ENCODE measurements around the gene THRAP3. TPM values are rescaled to one million over a fixed set of nuclear protein-coding genes. Genes with fewer than 3 reads are reported as not detected.

The THRAP3 gene
- polyA plus RNA-seq, 1 of the 3 experiments (the other 2 are of a cell fraction), result 33.7 TPM

DNA sequence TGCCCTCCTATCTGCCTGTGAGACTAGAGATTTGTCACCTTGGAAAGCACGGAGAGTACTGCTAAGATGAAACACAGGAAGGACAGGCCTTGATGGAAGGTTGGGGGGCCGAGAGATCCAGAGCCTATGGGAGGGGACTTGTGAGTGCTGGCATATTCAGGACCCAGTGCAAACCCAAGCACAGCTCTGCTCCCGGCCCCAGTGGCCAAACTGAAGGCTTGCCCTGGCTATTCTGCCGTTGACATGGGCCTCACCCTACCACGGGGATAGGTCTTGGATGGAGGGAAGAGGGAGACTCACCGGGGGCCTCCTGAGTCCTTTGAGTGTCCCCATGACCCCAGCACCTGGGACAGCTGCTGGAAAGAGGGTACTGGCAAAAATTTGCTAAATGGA lies 103.8 kb downstream of the THRAP3 start:
- POLR2A ChIA-PET, result no interaction called here
- H3K79me2 ChIP-seq (ENCODE audit: insufficient read depth), result peaks cover 2% of the 10 kb centered on the region; the same call in 1 of the 2 replicates
- WGBS (ENCODE audit: low lambda C conversion rate), result 100% methylated on average over 6 of the region's 6 CpGs

More for the DNA sequence above, 103.8 kb downstream of the THRAP3 start:
- H3K4me3 ChIP-seq (ENCODE audit: low read depth in 2 of 2, low read length in 1 of 2), result no peak overlapping the region
- peaks cover 8 to 9% of the 10 kb centered on the region in 2 experiments; a peak in 1 of 4 replicates for H3K4me1 ChIP-seq (ENCODE audit: control insufficient read depth in 1 of 2, insufficient read depth in 2 of 2, low read depth in 1 of 2, low read length in 1 of 2)
- no peaks in the 10 kb centered on the region for H3F3A ChIP-seq (replicated peaks; ENCODE audit: insufficient read depth)
- no peaks in the 10 kb centered on the region for H4K20me1 ChIP-seq (ENCODE audit: insufficient read depth)
- DNase-seq, result no peak
- no peaks in the 10 kb centered on the region for H3K9me2 ChIP-seq
- H3K9ac ChIP-seq, result no peak overlapping the region
- H3K27ac ChIP-seq (ENCODE audit: low read depth in 2 of 2, low read length in 1 of 2), result no peak overlapping the region
- H3K36me3 ChIP-seq (replicated peaks in 1 of 2; ENCODE audit: control insufficient read depth in 1 of 2, insufficient read depth in 2 of 2, low read length in 1 of 2), result no peaks in the 10 kb centered on the region
- no peak overlapping the region for H2AFZ ChIP-seq (ENCODE audit: low read depth)
- no peak overlapping the region for H3K4me2 ChIP-seq
- TF ChIP-seq TAF1 (IDR thresholded peaks at IDR 0.05; ENCODE audit: borderline replicate concordance, low read depth, low read length), result no peak
- no peak for TF ChIP-seq RCOR1 (IDR thresholded peaks at IDR 0.05; ENCODE audit: low read length)
- TF ChIP-seq MXI1 (IDR thresholded peaks at IDR 0.05; ENCODE audit: low read depth, low read length), result no peak
- TF ChIP-seq, protein P1, sequence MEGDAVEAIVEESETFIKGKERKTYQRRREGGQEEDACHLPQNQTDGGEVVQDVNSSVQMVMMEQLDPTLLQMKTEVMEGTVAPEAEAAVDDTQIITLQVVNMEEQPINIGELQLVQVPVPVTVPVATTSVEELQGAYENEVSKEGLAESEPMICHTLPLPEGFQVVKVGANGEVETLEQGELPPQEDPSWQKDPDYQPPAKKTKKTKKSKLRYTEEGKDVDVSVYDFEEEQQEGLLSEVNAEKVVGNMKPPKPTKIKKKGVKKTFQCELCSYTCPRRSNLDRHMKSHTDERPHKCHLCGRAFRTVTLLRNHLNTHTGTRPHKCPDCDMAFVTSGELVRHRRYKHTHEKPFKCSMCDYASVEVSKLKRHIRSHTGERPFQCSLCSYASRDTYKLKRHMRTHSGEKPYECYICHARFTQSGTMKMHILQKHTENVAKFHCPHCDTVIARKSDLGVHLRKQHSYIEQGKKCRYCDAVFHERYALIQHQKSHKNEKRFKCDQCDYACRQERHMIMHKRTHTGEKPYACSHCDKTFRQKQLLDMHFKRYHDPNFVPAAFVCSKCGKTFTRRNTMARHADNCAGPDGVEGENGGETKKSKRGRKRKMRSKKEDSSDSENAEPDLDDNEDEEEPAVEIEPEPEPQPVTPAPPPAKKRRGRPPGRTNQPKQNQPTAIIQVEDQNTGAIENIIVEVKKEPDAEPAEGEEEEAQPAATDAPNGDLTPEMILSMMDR (IDR thresholded peaks at IDR 0.05), result no peak
- TF ChIP-seq, protein P2, sequence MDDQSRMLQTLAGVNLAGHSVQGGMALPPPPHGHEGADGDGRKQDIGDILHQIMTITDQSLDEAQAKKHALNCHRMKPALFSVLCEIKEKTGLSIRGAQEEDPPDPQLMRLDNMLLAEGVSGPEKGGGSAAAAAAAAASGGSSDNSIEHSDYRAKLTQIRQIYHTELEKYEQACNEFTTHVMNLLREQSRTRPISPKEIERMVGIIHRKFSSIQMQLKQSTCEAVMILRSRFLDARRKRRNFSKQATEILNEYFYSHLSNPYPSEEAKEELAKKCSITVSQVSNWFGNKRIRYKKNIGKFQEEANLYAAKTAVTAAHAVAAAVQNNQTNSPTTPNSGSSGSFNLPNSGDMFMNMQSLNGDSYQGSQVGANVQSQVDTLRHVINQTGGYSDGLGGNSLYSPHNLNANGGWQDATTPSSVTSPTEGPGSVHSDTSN (IDR thresholded peaks at IDR 0.05), result no peak
- no peak for TF ChIP-seq ELF1 (IDR thresholded peaks at IDR 0.05)
- TF ChIP-seq NFIC (IDR thresholded peaks at IDR 0.05; ENCODE audit: borderline replicate concordance), result no peak
- TF ChIP-seq, protein P3, sequence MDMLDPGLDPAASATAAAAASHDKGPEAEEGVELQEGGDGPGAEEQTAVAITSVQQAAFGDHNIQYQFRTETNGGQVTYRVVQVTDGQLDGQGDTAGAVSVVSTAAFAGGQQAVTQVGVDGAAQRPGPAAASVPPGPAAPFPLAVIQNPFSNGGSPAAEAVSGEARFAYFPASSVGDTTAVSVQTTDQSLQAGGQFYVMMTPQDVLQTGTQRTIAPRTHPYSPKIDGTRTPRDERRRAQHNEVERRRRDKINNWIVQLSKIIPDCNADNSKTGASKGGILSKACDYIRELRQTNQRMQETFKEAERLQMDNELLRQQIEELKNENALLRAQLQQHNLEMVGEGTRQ (IDR thresholded peaks at IDR 0.05; ENCODE audit: borderline replicate concordance, low read depth, low read length), result no peak
- TF ChIP-seq, protein P4, sequence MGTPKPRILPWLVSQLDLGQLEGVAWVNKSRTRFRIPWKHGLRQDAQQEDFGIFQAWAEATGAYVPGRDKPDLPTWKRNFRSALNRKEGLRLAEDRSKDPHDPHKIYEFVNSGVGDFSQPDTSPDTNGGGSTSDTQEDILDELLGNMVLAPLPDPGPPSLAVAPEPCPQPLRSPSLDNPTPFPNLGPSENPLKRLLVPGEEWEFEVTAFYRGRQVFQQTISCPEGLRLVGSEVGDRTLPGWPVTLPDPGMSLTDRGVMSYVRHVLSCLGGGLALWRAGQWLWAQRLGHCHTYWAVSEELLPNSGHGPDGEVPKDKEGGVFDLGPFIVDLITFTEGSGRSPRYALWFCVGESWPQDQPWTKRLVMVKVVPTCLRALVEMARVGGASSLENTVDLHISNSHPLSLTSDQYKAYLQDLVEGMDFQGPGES (IDR thresholded peaks at IDR 0.05; ENCODE audit: low read depth, low read length), result no peak
- TF ChIP-seq RXRA (IDR thresholded peaks at IDR 0.05; ENCODE audit: borderline replicate concordance, low read depth), result no peak
- no peak for TF ChIP-seq RFX5 (IDR thresholded peaks at IDR 0.05; ENCODE audit: low read length)
- TF ChIP-seq, protein P5, sequence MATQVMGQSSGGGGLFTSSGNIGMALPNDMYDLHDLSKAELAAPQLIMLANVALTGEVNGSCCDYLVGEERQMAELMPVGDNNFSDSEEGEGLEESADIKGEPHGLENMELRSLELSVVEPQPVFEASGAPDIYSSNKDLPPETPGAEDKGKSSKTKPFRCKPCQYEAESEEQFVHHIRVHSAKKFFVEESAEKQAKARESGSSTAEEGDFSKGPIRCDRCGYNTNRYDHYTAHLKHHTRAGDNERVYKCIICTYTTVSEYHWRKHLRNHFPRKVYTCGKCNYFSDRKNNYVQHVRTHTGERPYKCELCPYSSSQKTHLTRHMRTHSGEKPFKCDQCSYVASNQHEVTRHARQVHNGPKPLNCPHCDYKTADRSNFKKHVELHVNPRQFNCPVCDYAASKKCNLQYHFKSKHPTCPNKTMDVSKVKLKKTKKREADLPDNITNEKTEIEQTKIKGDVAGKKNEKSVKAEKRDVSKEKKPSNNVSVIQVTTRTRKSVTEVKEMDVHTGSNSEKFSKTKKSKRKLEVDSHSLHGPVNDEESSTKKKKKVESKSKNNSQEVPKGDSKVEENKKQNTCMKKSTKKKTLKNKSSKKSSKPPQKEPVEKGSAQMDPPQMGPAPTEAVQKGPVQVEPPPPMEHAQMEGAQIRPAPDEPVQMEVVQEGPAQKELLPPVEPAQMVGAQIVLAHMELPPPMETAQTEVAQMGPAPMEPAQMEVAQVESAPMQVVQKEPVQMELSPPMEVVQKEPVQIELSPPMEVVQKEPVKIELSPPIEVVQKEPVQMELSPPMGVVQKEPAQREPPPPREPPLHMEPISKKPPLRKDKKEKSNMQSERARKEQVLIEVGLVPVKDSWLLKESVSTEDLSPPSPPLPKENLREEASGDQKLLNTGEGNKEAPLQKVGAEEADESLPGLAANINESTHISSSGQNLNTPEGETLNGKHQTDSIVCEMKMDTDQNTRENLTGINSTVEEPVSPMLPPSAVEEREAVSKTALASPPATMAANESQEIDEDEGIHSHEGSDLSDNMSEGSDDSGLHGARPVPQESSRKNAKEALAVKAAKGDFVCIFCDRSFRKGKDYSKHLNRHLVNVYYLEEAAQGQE (IDR thresholded peaks at IDR 0.05; ENCODE audit: low read depth, low read length), result no peak
- no peak for TF ChIP-seq EZH2phosphoT487 (IDR thresholded peaks at IDR 0.05; ENCODE audit: borderline replicate concordance, low read depth)
- TF ChIP-seq SMC3 (IDR thresholded peaks at IDR 0.05; ENCODE audit: low read depth, low read length), result no peak
- TF ChIP-seq, protein P6, sequence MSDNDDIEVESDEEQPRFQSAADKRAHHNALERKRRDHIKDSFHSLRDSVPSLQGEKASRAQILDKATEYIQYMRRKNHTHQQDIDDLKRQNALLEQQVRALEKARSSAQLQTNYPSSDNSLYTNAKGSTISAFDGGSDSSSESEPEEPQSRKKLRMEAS (IDR thresholded peaks at IDR 0.05; ENCODE audit: low read depth), result no peak
- TF ChIP-seq ZBTB33 (IDR thresholded peaks at IDR 0.05; ENCODE audit: borderline replicate concordance, low read depth), result no peak
- no peak for TF ChIP-seq RAD21 (IDR thresholded peaks at IDR 0.05; ENCODE audit: low read length)
- no peak for TF ChIP-seq YY1 (IDR thresholded peaks at IDR 0.05; ENCODE audit: low read depth)
- H3K27me3 ChIP-seq (ENCODE audit: insufficient read depth), result no peaks in the 10 kb centered on the region
- CTCF ChIA-PET, result no interaction called here
- no peaks in the 10 kb centered on the region for H3K9me3 ChIP-seq
